Measurements from ENCODE around the gene HCN1.
"Not testable (repeated sequence)": the region's sequence is repeated elsewhere in the genome, so short reads cannot be mapped to it uniquely, and the experiment has no call there.

Gene HCN1

GRCh38 chr5:45417285-45417998 lies 278.7 kb downstream of the HCN1 start:
- DNase-seq (ENCODE audit: low spot score), result no peak

- DNase-seq (ENCODE audit: low spot score), result no peak
Measured at GRCh38 chr5:45414620-45415573, 281.3 kb downstream of the HCN1 start.

GRCh38 chr5:45411971-45412612 lies 284.1 kb downstream of the HCN1 start:
- DNase-seq (ENCODE audit: low spot score), result no peak

- no peak for DNase-seq (ENCODE audit: low spot score)
Measured at GRCh38 chr5:45410304-45410995, 285.7 kb downstream of the HCN1 start.

GRCh38 chr5:45408067-45408466 lies 288.1 kb downstream of the HCN1 start:
- DNase-seq (ENCODE audit: low spot score), result no peak

- DNase-seq (ENCODE audit: low spot score), result no peak
Measured at GRCh38 chr5:45402804-45403455, 293.2 kb downstream of the HCN1 start.

GRCh38 chr5:45399041-45399440 lies 297.1 kb downstream of the HCN1 start:
- DNase-seq (ENCODE audit: low spot score), result no peak

GRCh38 chr5:45385321-45386058 lies 310.7 kb downstream of the HCN1 start:
- DNase-seq (ENCODE audit: low spot score), result no peak

GRCh38 chr5:45383985-45384384 lies 312.2 kb downstream of the HCN1 start:
- DNase-seq (ENCODE audit: low spot score), result no peak

- DNase-seq (ENCODE audit: low spot score), result no peak
Measured at GRCh38 chr5:45382583-45382982, 313.6 kb downstream of the HCN1 start.

- DNase-seq (ENCODE audit: low spot score), result no peak
Measured at GRCh38 chr5:45376417-45376816, 319.8 kb downstream of the HCN1 start.

GRCh38 chr5:45372629-45373028 lies 323.6 kb downstream of the HCN1 start:
- DNase-seq (ENCODE audit: low spot score), result no peak

- not testable (repeated sequence) for DNase-seq (ENCODE audit: low spot score)
Measured at GRCh38 chr5:45371423-45371822, 324.8 kb downstream of the HCN1 start.

GRCh38 chr5:45355189-45355992 lies 340.8 kb downstream of the HCN1 start:
- DNase-seq (ENCODE audit: low spot score), result no peak

- DNase-seq (ENCODE audit: low spot score), result no peak
Measured at GRCh38 chr5:45336464-45336863, 359.7 kb downstream of the HCN1 start.

- no peak for DNase-seq (ENCODE audit: low spot score)
Measured at GRCh38 chr5:45335978-45336377, 360.2 kb downstream of the HCN1 start.

- DNase-seq (ENCODE audit: low spot score), result no peak
Measured at GRCh38 chr5:45335346-45335745, 360.8 kb downstream of the HCN1 start.

GRCh38 chr5:45334939-45335338 lies 361.2 kb downstream of the HCN1 start:
- DNase-seq (ENCODE audit: low spot score), result no peak

- not testable (repeated sequence) for DNase-seq (ENCODE audit: low spot score)
Measured at GRCh38 chr5:45312627-45313026, 383.6 kb downstream of the HCN1 start.

GRCh38 chr5:45295231-45295630 lies 400.9 kb downstream of the HCN1 start:
- DNase-seq (ENCODE audit: low spot score), result no peak

All from putamen (tissue), 1 donor.